Neural crest cell (in vitro differentiated cells): ENCODE measurements around the gene MAP1LC3C. TPM values are rescaled to one million over a fixed set of nuclear protein-coding genes. Genes with fewer than 3 reads are reported as not detected.

Source experiments
- DNase-seq: peaks from one replicate; pipeline ENCODE4 v3.0.0; 2021; ENCODE audit warnings: low read depth, mixed read lengths, low spot score
- H3K27ac Mint-ChIP-seq: one replicate; pipeline ENCODE4 v1.8.0; 2021; ENCODE audit warnings: mild to moderate bottlenecking, mixed read lengths; ENCODE audit not compliant: unreplicated experiment
- H3K27me3 Mint-ChIP-seq: 2 replicates; pipeline ENCODE4 v1.8.0; 2021; ENCODE audit warnings: low read depth, mild to moderate bottlenecking, mixed read lengths
- H3K36me3 Mint-ChIP-seq: 2 replicates; pipeline ENCODE4 v1.8.0; 2021; ENCODE audit warnings: low read depth, mild to moderate bottlenecking, mixed read lengths
- H3K4me1 Mint-ChIP-seq: 2 replicates; pipeline ENCODE4 v1.8.0; 2021; ENCODE audit warnings: mixed read lengths
- H3K4me3 Mint-ChIP-seq: one replicate; pipeline ENCODE4 v1.8.0; 2021; ENCODE audit warnings: mild to moderate bottlenecking, mixed read lengths
- H3K9me3 Mint-ChIP-seq: 2 replicates; pipeline ENCODE4 v1.8.0; 2021; ENCODE audit warnings: mixed read lengths
- total RNA-seq: library from RNA; stranded (reverse); gene quantifications from 2 replicates; pipeline ENCODE4 v1.2.1, GENCODE V29; 2021
- TF ChIP-seq, protein P1 (sequence below): fragments of 200-600 bp; sonication (generic); conservative IDR thresholded peaks from 2 replicates; pipeline ENCODE4 v1.5.0; 2021; ENCODE audit warnings: antibody characterized with exemption, mild to moderate bottlenecking

Gene MAP1LC3C
- total RNA-seq, 1 donor from 2014 or later, result 0.54 TPM

GRCh38 chr1:241963722-241964121 lies 35.2 kb downstream of the MAP1LC3C start:
- TF ChIP-seq, protein P1, sequence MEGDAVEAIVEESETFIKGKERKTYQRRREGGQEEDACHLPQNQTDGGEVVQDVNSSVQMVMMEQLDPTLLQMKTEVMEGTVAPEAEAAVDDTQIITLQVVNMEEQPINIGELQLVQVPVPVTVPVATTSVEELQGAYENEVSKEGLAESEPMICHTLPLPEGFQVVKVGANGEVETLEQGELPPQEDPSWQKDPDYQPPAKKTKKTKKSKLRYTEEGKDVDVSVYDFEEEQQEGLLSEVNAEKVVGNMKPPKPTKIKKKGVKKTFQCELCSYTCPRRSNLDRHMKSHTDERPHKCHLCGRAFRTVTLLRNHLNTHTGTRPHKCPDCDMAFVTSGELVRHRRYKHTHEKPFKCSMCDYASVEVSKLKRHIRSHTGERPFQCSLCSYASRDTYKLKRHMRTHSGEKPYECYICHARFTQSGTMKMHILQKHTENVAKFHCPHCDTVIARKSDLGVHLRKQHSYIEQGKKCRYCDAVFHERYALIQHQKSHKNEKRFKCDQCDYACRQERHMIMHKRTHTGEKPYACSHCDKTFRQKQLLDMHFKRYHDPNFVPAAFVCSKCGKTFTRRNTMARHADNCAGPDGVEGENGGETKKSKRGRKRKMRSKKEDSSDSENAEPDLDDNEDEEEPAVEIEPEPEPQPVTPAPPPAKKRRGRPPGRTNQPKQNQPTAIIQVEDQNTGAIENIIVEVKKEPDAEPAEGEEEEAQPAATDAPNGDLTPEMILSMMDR, result no peak
- Mint-ChIP-seq H3K9me3 (no peaks in the 10 kb centered on the region), H3K27ac (no peak overlapping the region), H3K4me1 (no peaks in the 10 kb centered on the region), H3K36me3 (no peaks in the 10 kb centered on the region), H3K27me3 (no peaks in the 10 kb centered on the region), H3K4me3 (no peak overlapping the region)
- no peak for DNase-seq

DNA sequence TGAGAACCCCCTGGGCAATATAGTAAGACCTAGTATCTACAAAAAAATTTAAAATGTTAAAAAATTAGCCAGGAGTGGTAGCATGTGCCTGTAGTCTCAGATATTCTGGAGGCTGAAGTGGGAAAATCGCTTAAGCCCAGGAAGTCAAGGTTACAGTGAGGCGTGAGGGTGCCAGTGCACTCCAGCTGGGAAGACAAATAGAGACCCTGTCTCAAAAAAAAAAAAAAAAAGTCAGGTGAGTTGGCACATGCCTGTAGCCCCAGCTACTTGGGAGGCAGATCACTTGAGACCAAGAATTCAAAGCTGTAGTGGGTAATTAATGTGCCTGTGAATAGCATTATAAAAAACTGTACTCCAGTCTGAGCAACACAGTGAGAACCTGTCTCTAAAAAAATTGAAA lies 36.7 kb downstream of the MAP1LC3C start:
- Mint-ChIP-seq H3K27me3 (no peaks in the 10 kb centered on the region), H3K4me3 (no peak overlapping the region)
- TF ChIP-seq, protein P1, result no peak

DNA sequence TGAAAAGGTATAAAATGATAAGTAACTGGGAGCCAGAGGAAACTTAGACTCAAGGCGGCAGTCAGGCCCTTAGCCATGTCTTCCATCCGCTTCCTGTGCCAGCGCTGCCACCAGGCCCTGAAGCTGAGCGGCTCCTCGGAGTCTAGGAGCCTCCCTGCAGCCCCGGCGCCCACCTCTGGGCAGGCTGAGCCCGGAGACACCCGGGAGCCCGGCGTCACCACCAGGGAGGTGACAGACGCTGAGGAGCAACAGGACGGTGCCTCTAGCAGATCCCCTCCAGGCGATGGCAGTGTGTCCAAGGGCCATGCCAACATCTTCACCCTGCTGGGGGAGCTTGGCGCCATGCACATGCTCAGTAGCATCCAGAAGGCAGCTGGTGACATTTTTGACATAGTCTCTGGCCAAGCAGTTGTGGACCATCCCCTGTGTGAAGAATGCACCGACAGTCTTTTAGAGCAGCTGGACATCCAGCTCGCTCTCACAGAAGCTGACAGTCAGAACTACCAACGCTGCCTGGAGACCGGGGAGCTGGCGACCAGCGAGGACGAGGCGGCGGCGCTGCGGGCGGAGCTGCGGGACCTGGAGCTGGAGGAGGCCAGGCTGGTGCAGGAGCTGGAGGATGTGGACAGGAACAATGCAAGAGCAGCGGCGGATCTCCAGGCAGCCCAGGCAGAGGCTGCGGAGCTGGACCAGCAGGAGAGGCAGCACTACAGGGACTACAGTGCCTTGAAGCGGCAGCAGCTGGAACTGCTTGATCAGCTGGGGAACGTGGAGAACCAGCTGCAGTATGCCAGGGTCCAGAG lies 41.0 kb downstream of the MAP1LC3C start, which contains the start of gene BECN2:
Gene BECN2 (plus strand): TSS at position 76 of the 803 bp plus-strand sequence. CDS start 0 bp downstream, at position 76.
- no peaks in the 10 kb centered on the region for H3K9me3 Mint-ChIP-seq
- no peak for DNase-seq
- TF ChIP-seq, protein P1, result no peak
- no peaks in the 10 kb centered on the region for H3K4me1 Mint-ChIP-seq
- H3K27ac Mint-ChIP-seq, result peak within 1 kb of the TSS; percentile 88
- no peaks in the 10 kb centered on the region for H3K36me3 Mint-ChIP-seq
- H3K27me3 Mint-ChIP-seq, result no peaks in the 10 kb centered on the region
- no peak within 1 kb of the TSS for H3K4me3 Mint-ChIP-seq

More for the DNA sequence above, 36.7 kb downstream of the MAP1LC3C start:
- no peak for DNase-seq
- H3K36me3 Mint-ChIP-seq, result no peaks in the 10 kb centered on the region
- H3K4me1 Mint-ChIP-seq, result no peaks in the 10 kb centered on the region
- H3K27ac Mint-ChIP-seq, result no peak overlapping the region
- no peaks in the 10 kb centered on the region for H3K9me3 Mint-ChIP-seq

DNA sequence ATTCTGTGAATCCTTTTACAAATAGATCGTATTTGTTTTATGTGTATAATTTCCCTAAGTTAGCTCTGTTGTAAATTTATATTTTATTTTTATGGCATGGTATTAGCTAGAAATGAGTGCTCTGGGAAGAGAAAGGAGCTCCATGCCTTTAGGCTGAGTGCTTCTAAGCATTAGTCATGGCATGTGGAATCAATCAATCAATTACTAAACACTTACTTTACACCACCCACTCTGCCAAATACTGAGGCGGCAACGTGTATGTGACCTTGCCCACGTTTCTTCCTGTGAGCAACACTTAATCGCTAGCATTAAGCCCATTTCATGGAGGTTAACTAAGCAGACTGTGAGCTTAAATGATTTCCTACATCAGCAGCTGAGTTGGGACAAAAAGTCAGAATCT lies 48.5 kb downstream of the MAP1LC3C start:
- DNase-seq, result no peak

DNA sequence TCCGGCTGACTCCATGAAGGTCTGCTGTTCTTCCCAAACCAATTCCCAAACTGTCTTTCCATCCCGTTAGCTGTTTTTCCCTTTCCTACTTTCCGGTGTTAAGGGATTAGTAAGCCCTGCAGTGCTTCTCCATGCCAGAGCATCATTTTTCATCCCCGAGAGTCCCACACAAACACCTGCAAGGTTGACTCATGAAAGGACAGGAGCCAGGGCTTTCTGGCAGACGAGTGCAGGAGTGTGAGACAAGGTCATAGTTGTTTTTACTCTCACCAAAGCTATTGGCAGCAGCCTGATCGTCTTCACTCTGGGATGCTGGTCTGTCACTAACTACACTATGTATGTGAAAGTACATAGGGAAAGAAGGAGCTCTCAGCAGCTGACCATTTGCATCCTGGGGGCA lies 51.5 kb downstream of the MAP1LC3C start:
- H3K27ac Mint-ChIP-seq, result no peak overlapping the region
- peaks cover 5% of the 10 kb centered on the region for H3K4me1 Mint-ChIP-seq
- DNase-seq, result no peak
- H3K36me3 Mint-ChIP-seq, result no peaks in the 10 kb centered on the region
- TF ChIP-seq, protein P1, result no peak
- no peaks in the 10 kb centered on the region for H3K27me3 Mint-ChIP-seq
- no peak overlapping the region for H3K4me3 Mint-ChIP-seq
- H3K9me3 Mint-ChIP-seq, result no peaks in the 10 kb centered on the region

More for the DNA sequence above, 48.5 kb downstream of the MAP1LC3C start:
- Mint-ChIP-seq H3K36me3 (no peaks in the 10 kb centered on the region), H3K27me3 (no peaks in the 10 kb centered on the region), H3K9me3 (no peaks in the 10 kb centered on the region), H3K4me3 (no peak overlapping the region), H3K4me1 (peaks cover 5% of the 10 kb centered on the region), H3K27ac (no peak overlapping the region)
- TF ChIP-seq, protein P1, result no peak

Other genes starting within 250 kb of the MAP1LC3C start
- 49.2 and 49.3 TPM in 2 replicates for gene EXO1, start 150.9 kb downstream of the MAP1LC3C start, total RNA-seq
- not detected in 2 replicates for gene BECN2, start 41.3 kb downstream of the MAP1LC3C start, total RNA-seq